Fibroblast of lung (primary cell): Measurements from ENCODE around the gene KREMEN1. TPM values are rescaled to one million over a fixed set of nuclear protein-coding genes. Genes with fewer than 3 reads are reported as not detected.

Source experiments
- DNase-seq, 2 donors: peaks; one replicate each; pipeline versions ENCODE4 v3.0.0 to v3.0.0-alpha.2; 2010; ENCODE audit warnings: low read depth in 2 of 2
- H2AFZ ChIP-seq: 2 replicates; pipeline ENCODE4 v1.5.1; 2012; ENCODE audit warnings: low read length, control low read depth, inconsistent platforms
- H3K27ac ChIP-seq: 2 replicates; pipeline ENCODE4 v1.5.1; 2011; ENCODE audit warnings: low read length, control low read depth; ENCODE audit not compliant: insufficient read depth
- H3K27me3 ChIP-seq: 2 replicates; pipeline ENCODE4 v1.5.1; 2011; ENCODE audit warnings: mild to moderate bottlenecking, low read length; ENCODE audit not compliant: control insufficient read depth, insufficient read depth
- H3K36me3 ChIP-seq: 2 replicates; pipeline ENCODE4 v1.5.1; 2011; ENCODE audit warnings: low read length; ENCODE audit not compliant: control insufficient read depth, insufficient read depth
- H3K4me1 ChIP-seq: 2 replicates; pipeline ENCODE4 v1.5.1; 2011; ENCODE audit warnings: low read length; ENCODE audit not compliant: control insufficient read depth, insufficient read depth; ENCODE audit errors: extremely low read depth
- H3K4me2 ChIP-seq: 2 replicates; pipeline ENCODE4 v1.5.1; 2011; ENCODE audit warnings: low read length, control low read depth; ENCODE audit not compliant: insufficient read depth; ENCODE audit errors: extremely low read depth
- H3K4me3 ChIP-seq, 4 experiments: fragments of 200-600 bp in 1 of 4; sonication (generic) in 1 of 4; replicated peaks in 1 of 4; 2 replicates each; pipeline ENCODE4 v1.5.1; 2011 to 2016; ENCODE audit warnings: low read length in 4 of 4, low read depth in 3 of 4, mild to moderate bottlenecking in 3 of 4, control low read depth in 2 of 4, inconsistent platforms in 1 of 4, mixed read lengths in 1 of 4; ENCODE audit not compliant: insufficient read depth in 1 of 4; ENCODE audit errors: control extremely low read depth in 1 of 4
- H3K79me2 ChIP-seq: 2 replicates; pipeline ENCODE4 v1.5.1; 2012; ENCODE audit warnings: mild to moderate bottlenecking, low read length, inconsistent platforms; ENCODE audit not compliant: control insufficient read depth, insufficient read depth
- H3K9ac ChIP-seq: 2 replicates; pipeline ENCODE4 v1.5.1; 2011; ENCODE audit warnings: mild to moderate bottlenecking, low read length, control low read depth; ENCODE audit not compliant: insufficient read depth
- H3K9me3 ChIP-seq: 2 replicates; pipeline ENCODE4 v1.5.1; 2012; ENCODE audit warnings: low read depth, low read length; ENCODE audit not compliant: control insufficient read depth, insufficient read depth
- H4K20me1 ChIP-seq: 2 replicates; pipeline ENCODE4 v1.5.1; 2011; ENCODE audit warnings: low read length; ENCODE audit not compliant: control insufficient read depth, insufficient read depth; ENCODE audit errors: extremely low read depth
- EZH2 ChIP-seq: IDR thresholded peaks from 2 replicates; pipeline ENCODE4 v1.5.1; 2012; ENCODE audit warnings: low read length, control low read depth, mild to moderate bottlenecking; ENCODE audit errors: missing control alignments
- polyA plus RNA-seq, 2 donors: library from polyadenylated mRNA; depleted of rRNA in 1 of 2; stranded (reverse) in 1 of 2; unstranded in 1 of 2; fragments of >200 nt; gene quantifications; 2 replicates each; pipeline ENCODE4 v1.2.1, GENCODE V29; 2011 to 2012; ENCODE audit warnings: missing spikeins in 1 of 2
- total RNA-seq: library from RNA; depleted of rRNA; stranded (reverse); fragments of >200 nt; gene quantifications from 2 replicates; pipeline ENCODE4 v1.2.1, GENCODE V29; 2014
- TF ChIP-seq, protein P1 (sequence below), 2 donors: IDR thresholded peaks in 1 of 2; conservative IDR thresholded peaks in 1 of 2; 1 replicate in 1 of 2; 2 replicates in 1 of 2; pipeline ENCODE4 v1.5.1; 2011 to 2012; ENCODE audit warnings: low read length in 2 of 2, control low read depth in 1 of 2, inconsistent platforms in 1 of 2, low read depth in 1 of 2, mild to moderate bottlenecking in 1 of 2

The KREMEN1 gene
- total and polyA plus RNA-seq, 2 donors (not counting 1 experiment from before 2014, with no cell fraction given), result 7.0 to 12.9 TPM

DNA sequence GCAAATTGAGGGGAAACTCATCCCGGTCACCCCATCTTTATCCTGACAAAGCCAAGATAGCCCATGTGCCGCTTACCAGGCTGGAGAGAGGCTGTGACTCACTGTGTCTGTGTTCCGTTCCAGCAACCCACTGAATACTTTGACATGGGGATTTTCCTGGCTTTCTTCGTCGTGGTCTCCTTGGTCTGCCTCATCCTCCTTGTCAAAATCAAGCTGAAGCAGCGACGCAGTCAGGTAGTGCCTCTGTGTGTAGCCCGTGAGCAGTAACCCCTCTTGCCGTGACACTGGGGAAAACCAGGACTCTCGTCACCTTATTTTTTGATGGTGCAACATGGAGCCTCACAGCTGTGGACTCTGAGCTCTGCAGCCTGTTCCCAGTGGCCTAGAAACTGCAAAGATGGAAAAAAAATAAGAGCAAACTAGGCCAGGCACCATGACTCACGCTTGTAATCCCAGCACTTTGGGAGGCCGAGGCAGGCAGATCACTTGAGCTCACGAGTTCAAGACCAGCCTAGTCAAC lies 28.1 kb upstream of the KREMEN1 start:
- Histone ChIP-seq H3K27ac (peak overlapping the region; percentile 81), H3K9me3 (no peaks in the 10 kb centered on the region), H2AFZ (peak overlapping the region; percentile 42), H3K79me2 (no peaks in the 10 kb centered on the region), H3K9ac (no peak overlapping the region), H4K20me1 (no peaks in the 10 kb centered on the region), H3K4me1 (peaks cover 9% of the 10 kb centered on the region), H3K4me2 (peak overlapping the region; percentile 79), H3K27me3 (no peaks in the 10 kb centered on the region), H3K4me3 (peak overlapping the region in 1 of 4 experiments; percentile 20), H3K36me3 (peaks cover 3% of the 10 kb centered on the region)
- TF ChIP-seq EZH2, result no peak
- TF ChIP-seq, protein P1, sequence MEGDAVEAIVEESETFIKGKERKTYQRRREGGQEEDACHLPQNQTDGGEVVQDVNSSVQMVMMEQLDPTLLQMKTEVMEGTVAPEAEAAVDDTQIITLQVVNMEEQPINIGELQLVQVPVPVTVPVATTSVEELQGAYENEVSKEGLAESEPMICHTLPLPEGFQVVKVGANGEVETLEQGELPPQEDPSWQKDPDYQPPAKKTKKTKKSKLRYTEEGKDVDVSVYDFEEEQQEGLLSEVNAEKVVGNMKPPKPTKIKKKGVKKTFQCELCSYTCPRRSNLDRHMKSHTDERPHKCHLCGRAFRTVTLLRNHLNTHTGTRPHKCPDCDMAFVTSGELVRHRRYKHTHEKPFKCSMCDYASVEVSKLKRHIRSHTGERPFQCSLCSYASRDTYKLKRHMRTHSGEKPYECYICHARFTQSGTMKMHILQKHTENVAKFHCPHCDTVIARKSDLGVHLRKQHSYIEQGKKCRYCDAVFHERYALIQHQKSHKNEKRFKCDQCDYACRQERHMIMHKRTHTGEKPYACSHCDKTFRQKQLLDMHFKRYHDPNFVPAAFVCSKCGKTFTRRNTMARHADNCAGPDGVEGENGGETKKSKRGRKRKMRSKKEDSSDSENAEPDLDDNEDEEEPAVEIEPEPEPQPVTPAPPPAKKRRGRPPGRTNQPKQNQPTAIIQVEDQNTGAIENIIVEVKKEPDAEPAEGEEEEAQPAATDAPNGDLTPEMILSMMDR (conservative IDR thresholded peaks at IDR 0.05 in 1 of 2, IDR thresholded peaks at IDR 0.05 in 1 of 2; ENCODE audit: low read depth in 1 of 2, low read length in 2 of 2), result no peak
- peak; percentile 70 to 90 for DNase-seq

DNA sequence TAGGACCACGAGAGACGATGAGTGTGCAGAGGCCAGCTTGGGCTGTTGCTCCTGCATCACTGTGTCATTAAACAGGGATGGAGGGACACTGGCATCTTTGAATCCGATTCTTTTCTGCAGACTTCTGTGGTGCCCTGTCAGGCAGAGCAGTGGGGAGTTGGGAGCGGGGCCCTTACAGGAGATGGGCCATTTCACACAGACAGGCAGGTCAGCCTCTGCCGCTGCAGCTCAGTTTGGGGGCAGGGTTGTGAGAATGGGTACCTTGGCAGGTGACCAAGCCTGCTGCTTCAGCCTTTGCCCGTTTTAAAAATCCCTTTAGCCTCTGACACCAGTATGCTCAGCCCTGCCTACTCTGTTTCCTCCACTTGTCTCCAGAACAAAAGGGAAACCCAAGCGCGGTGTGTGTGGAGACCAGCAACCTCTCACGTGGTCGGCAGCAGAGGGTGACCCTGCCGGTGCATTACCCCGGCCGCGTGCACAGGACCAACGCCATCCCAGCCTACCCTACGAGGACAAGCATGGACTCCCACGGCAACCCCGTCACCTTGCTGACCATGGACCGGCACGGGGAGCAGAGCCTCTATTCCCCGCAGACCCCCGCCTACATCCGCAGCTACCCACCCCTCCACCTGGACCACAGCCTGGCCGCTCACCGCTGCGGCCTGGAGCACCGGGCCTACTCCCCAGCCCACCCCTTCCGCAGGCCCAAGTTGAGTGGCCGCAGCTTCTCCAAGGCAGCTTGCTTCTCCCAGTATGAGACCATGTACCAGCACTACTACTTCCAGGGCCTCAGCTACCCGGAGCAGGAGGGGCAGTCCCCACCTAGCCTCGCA lies 23.8 kb upstream of the KREMEN1 start:
- H3K27ac ChIP-seq, result no peak overlapping the region
- H3K4me3 ChIP-seq, result no peak overlapping the region
- H3K9ac ChIP-seq, result no peak overlapping the region
- no peaks in the 10 kb centered on the region for H3K9me3 ChIP-seq
- H3K36me3 ChIP-seq, result peaks cover 4% of the 10 kb centered on the region
- H4K20me1 ChIP-seq, result no peaks in the 10 kb centered on the region
- H2AFZ ChIP-seq, result no peak overlapping the region
- no peak for TF ChIP-seq EZH2
- TF ChIP-seq, protein P1 (conservative IDR thresholded peaks at IDR 0.05 in 1 of 2, IDR thresholded peaks at IDR 0.05 in 1 of 2; ENCODE audit: low read depth in 1 of 2, low read length in 2 of 2), result no peak
- no peaks in the 10 kb centered on the region for H3K27me3 ChIP-seq
- H3K79me2 ChIP-seq, result no peaks in the 10 kb centered on the region
- no peak overlapping the region for H3K4me2 ChIP-seq
- peaks cover 2% of the 10 kb centered on the region for H3K4me1 ChIP-seq
- DNase-seq, result no peak

DNA sequence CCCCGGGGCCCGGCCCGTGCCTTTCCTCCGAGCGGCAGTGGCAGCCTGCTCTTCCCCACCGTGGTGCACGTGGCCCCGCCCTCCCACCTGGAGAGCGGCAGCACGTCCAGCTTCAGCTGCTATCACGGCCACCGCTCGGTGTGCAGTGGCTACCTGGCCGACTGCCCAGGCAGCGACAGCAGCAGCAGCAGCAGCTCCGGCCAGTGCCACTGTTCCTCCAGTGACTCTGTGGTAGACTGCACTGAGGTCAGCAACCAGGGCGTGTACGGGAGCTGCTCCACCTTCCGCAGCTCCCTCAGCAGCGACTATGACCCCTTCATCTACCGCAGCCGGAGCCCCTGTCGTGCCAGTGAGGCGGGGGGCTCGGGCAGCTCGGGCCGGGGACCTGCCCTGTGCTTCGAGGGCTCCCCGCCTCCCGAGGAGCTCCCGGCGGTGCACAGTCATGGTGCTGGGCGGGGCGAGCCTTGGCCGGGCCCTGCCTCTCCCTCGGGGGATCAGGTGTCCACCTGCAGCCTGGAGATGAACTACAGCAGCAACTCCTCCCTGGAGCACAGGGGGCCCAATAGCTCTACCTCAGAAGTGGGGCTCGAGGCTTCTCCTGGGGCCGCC lies 23.1 kb upstream of the KREMEN1 start:
- no peak overlapping the region for H3K4me3 ChIP-seq
- TF ChIP-seq EZH2, result no peak
- TF ChIP-seq, protein P1 (conservative IDR thresholded peaks at IDR 0.05 in 1 of 2, IDR thresholded peaks at IDR 0.05 in 1 of 2; ENCODE audit: low read depth in 1 of 2, low read length in 2 of 2), result no peak
- no peak overlapping the region for H2AFZ ChIP-seq
- H3K9me3 ChIP-seq, result no peaks in the 10 kb centered on the region
- no peaks in the 10 kb centered on the region for H3K79me2 ChIP-seq
- no peaks in the 10 kb centered on the region for H4K20me1 ChIP-seq
- H3K9ac ChIP-seq, result no peak overlapping the region
- H3K4me1 ChIP-seq, result no peaks in the 10 kb centered on the region
- H3K36me3 ChIP-seq, result peaks cover 4% of the 10 kb centered on the region
- no peak for DNase-seq
- no peak overlapping the region for H3K4me2 ChIP-seq
- H3K27me3 ChIP-seq, result no peaks in the 10 kb centered on the region
- H3K27ac ChIP-seq, result no peak overlapping the region
